DND-41 (cell line): ENCODE results near the gene ARHGAP25.

Experiments
- EZH2 ChIP-seq: IDR thresholded peaks from 3 replicates; pipeline ENCODE4 v1.6.1; 2012; ENCODE audit warnings: borderline replicate concordance, low read depth, mild to moderate bottlenecking, moderate library complexity, low read length, inconsistent platforms; ENCODE audit not compliant: severe bottlenecking
- TF ChIP-seq, protein P1 (sequence below): IDR thresholded peaks from 2 replicates; pipeline ENCODE4 v1.5.1; 2012; ENCODE audit warnings: borderline replicate concordance, low read length, moderate library complexity, mild to moderate bottlenecking; ENCODE audit not compliant: poor library complexity, severe bottlenecking; ENCODE audit errors: extremely low read depth

DNA sequence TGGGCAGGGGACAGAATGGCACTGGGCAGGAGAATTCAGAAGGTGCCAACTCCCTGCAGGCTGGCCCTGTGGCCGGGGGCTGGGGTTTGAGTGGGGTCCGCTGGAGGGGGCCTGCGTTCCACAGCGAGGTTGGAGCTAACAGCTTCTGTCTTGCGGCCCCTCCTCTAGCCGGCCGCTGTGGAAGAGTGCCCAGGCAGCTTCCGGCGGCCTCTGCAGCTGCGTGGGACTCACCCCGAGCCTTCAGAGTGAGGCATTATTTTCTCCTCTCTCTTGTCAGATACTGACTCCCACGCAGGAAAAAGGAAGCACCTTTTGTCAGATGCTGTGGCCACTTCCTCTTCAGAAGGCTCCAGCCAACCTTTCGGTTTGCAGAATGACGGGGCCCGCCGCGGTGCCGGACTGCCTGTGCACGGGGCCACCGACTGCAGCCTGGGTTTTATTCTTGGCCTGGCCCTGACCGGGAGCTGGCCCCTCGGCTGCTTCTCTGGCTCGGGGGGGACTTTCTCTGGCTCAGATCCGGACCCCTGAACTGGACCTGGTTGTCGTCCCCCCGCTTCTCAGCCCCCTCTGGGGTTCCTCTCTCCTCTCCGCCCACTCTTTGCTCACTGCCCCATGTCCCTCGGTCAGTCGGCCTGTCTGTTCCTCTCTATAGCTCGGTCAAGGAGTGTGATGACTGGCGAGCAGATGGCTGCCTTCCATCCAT is 40.1 kb downstream of the ARHGAP25 start:
- TF ChIP-seq, protein P1, sequence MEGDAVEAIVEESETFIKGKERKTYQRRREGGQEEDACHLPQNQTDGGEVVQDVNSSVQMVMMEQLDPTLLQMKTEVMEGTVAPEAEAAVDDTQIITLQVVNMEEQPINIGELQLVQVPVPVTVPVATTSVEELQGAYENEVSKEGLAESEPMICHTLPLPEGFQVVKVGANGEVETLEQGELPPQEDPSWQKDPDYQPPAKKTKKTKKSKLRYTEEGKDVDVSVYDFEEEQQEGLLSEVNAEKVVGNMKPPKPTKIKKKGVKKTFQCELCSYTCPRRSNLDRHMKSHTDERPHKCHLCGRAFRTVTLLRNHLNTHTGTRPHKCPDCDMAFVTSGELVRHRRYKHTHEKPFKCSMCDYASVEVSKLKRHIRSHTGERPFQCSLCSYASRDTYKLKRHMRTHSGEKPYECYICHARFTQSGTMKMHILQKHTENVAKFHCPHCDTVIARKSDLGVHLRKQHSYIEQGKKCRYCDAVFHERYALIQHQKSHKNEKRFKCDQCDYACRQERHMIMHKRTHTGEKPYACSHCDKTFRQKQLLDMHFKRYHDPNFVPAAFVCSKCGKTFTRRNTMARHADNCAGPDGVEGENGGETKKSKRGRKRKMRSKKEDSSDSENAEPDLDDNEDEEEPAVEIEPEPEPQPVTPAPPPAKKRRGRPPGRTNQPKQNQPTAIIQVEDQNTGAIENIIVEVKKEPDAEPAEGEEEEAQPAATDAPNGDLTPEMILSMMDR: no peak
- no peak for TF ChIP-seq EZH2
